NB4 (cell line): ENCODE data around the gene ITCH.

Source experiments
- CTCF ChIP-seq: IDR thresholded peaks from one replicate; pipeline ENCODE4 v1.5.1; 2012; ENCODE audit warnings: low read depth, low read length
- MAX ChIP-seq: IDR thresholded peaks from 2 replicates; pipeline ENCODE4 v1.6.1; 2011; ENCODE audit warnings: low read depth, low read length
- MYC ChIP-seq: IDR thresholded peaks from 2 replicates; pipeline ENCODE4 v1.6.1; 2011; ENCODE audit warnings: low read depth, low read length
- POLR2A ChIP-seq: IDR thresholded peaks from 2 replicates; pipeline ENCODE4 v1.6.1; 2011; ENCODE audit warnings: mild to moderate bottlenecking; ENCODE audit not compliant: insufficient read length; ENCODE audit errors: extremely low read depth

- no peak for TF ChIP-seq CTCF
- TF ChIP-seq MAX = no peak
- TF ChIP-seq POLR2A = no peak
- no peak for TF ChIP-seq MYC
Observed at GRCh38 chr20:34401741-34402455, 38.8 kb downstream of the ITCH start.
